Keratinocyte (primary cell): ENCODE measurements around the gene LPIN1. TPM values are rescaled to one million over a fixed set of nuclear protein-coding genes. Genes with fewer than 3 reads are reported as not detected.

Experiments used
- DNase-seq: peaks from one replicate; pipeline ENCODE4 v3.0.0-alpha.2; 2011; ENCODE audit warnings: low read depth, missing footprints, low spot score
- FAIRE-seq: peaks from 2 replicates; lab custom pipeline; 2011; peaks lifted over from hg19 to GRCh38; lab: Jason Lieb, UNC
- H2AFZ ChIP-seq: 2 replicates; pipeline ENCODE4 v1.6.0; 2012; ENCODE audit warnings: low read length, control low read depth, inconsistent platforms; ENCODE audit not compliant: control insufficient read depth
- H3K27ac ChIP-seq: 2 replicates; pipeline ENCODE4 v1.5.1; 2011; ENCODE audit warnings: low read length; ENCODE audit not compliant: control insufficient read depth, insufficient read depth
- H3K27me3 ChIP-seq: 3 replicates; pipeline ENCODE4 v1.6.0; 2011; ENCODE audit warnings: low read length; ENCODE audit not compliant: control insufficient read depth, insufficient read depth; ENCODE audit errors: extremely low read depth
- H3K36me3 ChIP-seq, 2 experiments: 2 replicates in 1 of 2; 3 replicates in 1 of 2; pipeline ENCODE4 v1.5.1; 2011; ENCODE audit warnings: low read length in 2 of 2, mild to moderate bottlenecking in 1 of 2; ENCODE audit not compliant: control insufficient read depth in 2 of 2, insufficient read depth in 2 of 2; ENCODE audit errors: extremely low read depth in 1 of 2
- H3K4me1 ChIP-seq: 3 replicates; pipeline ENCODE4 v1.5.1; 2011; ENCODE audit warnings: low read length; ENCODE audit not compliant: control insufficient read depth, insufficient read depth; ENCODE audit errors: extremely low read depth
- H3K4me2 ChIP-seq: 3 replicates; pipeline ENCODE4 v1.6.0; 2011; ENCODE audit warnings: low read depth, low read length; ENCODE audit not compliant: control insufficient read depth, insufficient read depth; ENCODE audit errors: extremely low read depth
- H3K4me3 ChIP-seq, 3 experiments: fragments of 200-600 bp in 1 of 3; sonication (generic) in 1 of 3; 2 replicates in 2 of 3; 3 replicates in 1 of 3; pipeline ENCODE4 v1.5.1; 2011 to 2016; ENCODE audit warnings: low read length in 3 of 3, mild to moderate bottlenecking in 3 of 3, control low read depth in 2 of 3, inconsistent platforms in 1 of 3, low read depth in 1 of 3, mixed read lengths in 1 of 3, mixed run types in 1 of 3, moderate library complexity in 1 of 3; ENCODE audit not compliant: control insufficient read depth in 2 of 3, insufficient read depth in 2 of 3; ENCODE audit errors: extremely low read depth in 1 of 3
- H3K79me2 ChIP-seq: 2 replicates; pipeline ENCODE4 v1.6.0; 2012; ENCODE audit warnings: low read length; ENCODE audit not compliant: control insufficient read depth, insufficient read depth
- H3K9ac ChIP-seq: 3 replicates; pipeline ENCODE4 v1.6.0; 2011; ENCODE audit warnings: low read length; ENCODE audit not compliant: control insufficient read depth, insufficient read depth; ENCODE audit errors: extremely low read depth
- H3K9me1 ChIP-seq: 3 replicates; pipeline ENCODE4 v1.6.0; 2011; ENCODE audit warnings: low read length; ENCODE audit not compliant: control insufficient read depth, insufficient read depth; ENCODE audit errors: extremely low read depth
- H3K9me3 ChIP-seq: 2 replicates; pipeline ENCODE4 v1.5.1; 2012; ENCODE audit warnings: low read depth, low read length; ENCODE audit not compliant: control insufficient read depth
- H4K20me1 ChIP-seq: 3 replicates; pipeline ENCODE4 v1.6.0; 2011; ENCODE audit warnings: low read length; ENCODE audit not compliant: control insufficient read depth, insufficient read depth; ENCODE audit errors: extremely low read depth
- EZH2 ChIP-seq: IDR thresholded peaks from one replicate; pipeline ENCODE4 v1.6.1; 2012; ENCODE audit warnings: inconsistent platforms, mild to moderate bottlenecking, low read length, moderate library complexity
- dilution Hi-C: fragments of 300-500 bp; cut with MboI; formaldehyde crosslinking; loops from one replicate; pipeline ENCODE4 v1.7.0; 2020; ENCODE audit warnings: low sequenced_read_pairs; ENCODE audit not compliant: extremely low pct_ligation_motif_present
- polyA plus RNA-seq, 5 experiments: library from polyadenylated mRNA; depleted of rRNA in 3 of 5; stranded (reverse) in 3 of 5; stranded (forward) in 1 of 5; unstranded in 1 of 5; fragments of >200 nt; gene quantifications; 1 replicate in 1 of 5; 2 replicates in 3 of 5; 3 replicates in 1 of 5; pipeline versions ENCODE4 v1.2.1 to v1.2.3, GENCODE V29; 2011 to 2012; ENCODE audit warnings: missing spikeins in 2 of 5, low read depth in 1 of 5, low replicate concordance in 1 of 5
- TF ChIP-seq, protein P1 (sequence below), 3 experiments: IDR thresholded peaks in 1 of 3; conservative IDR thresholded peaks in 1 of 3; optimal IDR thresholded peaks in 1 of 3; 2 replicates in 2 of 3; 3 replicates in 1 of 3; pipeline versions ENCODE3 to v1.5.1; 2011; ENCODE audit warnings: low read length in 3 of 3, mild to moderate bottlenecking in 3 of 3, moderate library complexity in 2 of 3, control low read depth in 1 of 3, inconsistent platforms in 1 of 3; ENCODE audit not compliant: insufficient read depth in 2 of 3; ENCODE audit errors: extremely low read depth in 1 of 3

Gene LPIN1
- polyA plus RNA-seq, 1 donor (not counting 4 experiments of a cell fraction or from before 2014, with no cell fraction given): 79.6 TPM

- no peak overlapping the region for H3K27ac ChIP-seq
- H3K4me1 ChIP-seq: peaks cover 19% of the 10 kb centered on the region
- dilution Hi-C loops: no loop called here
- no peaks in the 10 kb centered on the region for H3K36me3 ChIP-seq
- no peak overlapping the region for H3K9ac ChIP-seq
- no peaks in the 10 kb centered on the region for H4K20me1 ChIP-seq
- H3K79me2 ChIP-seq: no peaks in the 10 kb centered on the region
- DNase-seq (no peak), FAIRE-seq (no peak)
- H3K4me2 ChIP-seq: no peak overlapping the region
- H3K4me3 ChIP-seq: no peak overlapping the region
- H3K27me3 ChIP-seq: no peaks in the 10 kb centered on the region
- H2AFZ ChIP-seq: no peak overlapping the region
- TF ChIP-seq EZH2: no peak
- TF ChIP-seq, protein P1, sequence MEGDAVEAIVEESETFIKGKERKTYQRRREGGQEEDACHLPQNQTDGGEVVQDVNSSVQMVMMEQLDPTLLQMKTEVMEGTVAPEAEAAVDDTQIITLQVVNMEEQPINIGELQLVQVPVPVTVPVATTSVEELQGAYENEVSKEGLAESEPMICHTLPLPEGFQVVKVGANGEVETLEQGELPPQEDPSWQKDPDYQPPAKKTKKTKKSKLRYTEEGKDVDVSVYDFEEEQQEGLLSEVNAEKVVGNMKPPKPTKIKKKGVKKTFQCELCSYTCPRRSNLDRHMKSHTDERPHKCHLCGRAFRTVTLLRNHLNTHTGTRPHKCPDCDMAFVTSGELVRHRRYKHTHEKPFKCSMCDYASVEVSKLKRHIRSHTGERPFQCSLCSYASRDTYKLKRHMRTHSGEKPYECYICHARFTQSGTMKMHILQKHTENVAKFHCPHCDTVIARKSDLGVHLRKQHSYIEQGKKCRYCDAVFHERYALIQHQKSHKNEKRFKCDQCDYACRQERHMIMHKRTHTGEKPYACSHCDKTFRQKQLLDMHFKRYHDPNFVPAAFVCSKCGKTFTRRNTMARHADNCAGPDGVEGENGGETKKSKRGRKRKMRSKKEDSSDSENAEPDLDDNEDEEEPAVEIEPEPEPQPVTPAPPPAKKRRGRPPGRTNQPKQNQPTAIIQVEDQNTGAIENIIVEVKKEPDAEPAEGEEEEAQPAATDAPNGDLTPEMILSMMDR (optimal IDR thresholded peaks at IDR 0.05 in 1 of 3, IDR thresholded peaks at IDR 0.05 in 1 of 3, conservative IDR thresholded peaks at IDR 0.05 in 1 of 3; ENCODE audit: extremely low read depth in 1 of 3, insufficient read depth in 2 of 3, low read length in 3 of 3): no peak
- H3K9me1 ChIP-seq: no peaks in the 10 kb centered on the region
- H3K9me3 ChIP-seq: peaks cover 1% of the 10 kb centered on the region
Observed at GRCh38 chr2:11705711-11706110, 40.7 kb upstream of the LPIN1 start.

DNA sequence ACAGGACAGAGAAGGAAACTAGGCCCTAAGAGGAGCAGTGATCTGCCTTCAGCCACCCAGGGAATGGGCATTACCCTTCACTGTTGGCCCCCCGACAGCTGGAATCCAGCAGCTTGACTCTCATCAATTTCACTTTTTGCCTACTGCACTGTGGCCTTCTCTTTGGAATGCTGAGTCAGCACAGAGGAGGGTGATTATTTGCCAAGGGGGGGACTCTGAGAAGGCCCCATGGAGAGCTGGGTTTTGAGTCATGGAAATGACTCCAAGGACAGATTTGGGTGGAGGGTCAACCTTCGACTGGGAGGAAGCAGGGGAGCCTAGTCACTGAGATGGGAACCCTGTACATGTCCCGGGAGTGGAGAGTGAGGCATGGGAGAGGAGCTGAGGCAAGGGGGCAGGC lies 38.3 kb upstream of the LPIN1 start:
- no peak overlapping the region for H3K4me3 ChIP-seq
- no peaks in the 10 kb centered on the region for H3K27me3 ChIP-seq
- H3K9me1 ChIP-seq: no peaks in the 10 kb centered on the region
- no peak overlapping the region for H3K9ac ChIP-seq
- H3K4me2 ChIP-seq: no peak overlapping the region
- FAIRE-seq: no peak
- dilution Hi-C loops: no loop called here
- no peaks in the 10 kb centered on the region for H3K36me3 ChIP-seq
- no peak for DNase-seq
- TF ChIP-seq EZH2: no peak
- TF ChIP-seq, protein P1 (optimal IDR thresholded peaks at IDR 0.05 in 1 of 3, IDR thresholded peaks at IDR 0.05 in 1 of 3, conservative IDR thresholded peaks at IDR 0.05 in 1 of 3; ENCODE audit: extremely low read depth in 1 of 3, insufficient read depth in 2 of 3, low read length in 3 of 3): no peak
- H3K4me1 ChIP-seq: peaks cover 31% of the 10 kb centered on the region
- H3K79me2 ChIP-seq: no peaks in the 10 kb centered on the region
- H3K9me3 ChIP-seq: peaks cover 1% of the 10 kb centered on the region
- H3K27ac ChIP-seq: no peak overlapping the region
- H2AFZ ChIP-seq: no peak overlapping the region
- no peaks in the 10 kb centered on the region for H4K20me1 ChIP-seq
